RWPE1 (cell line): ENCODE measurements around the gene FAM3B.

Experiments
- CTCF ChIA-PET: fragments of 350-600 bp; sonication (Branson Sonifier 250); formaldehyde crosslinking; extraction: SDS; loops from one replicate; lab custom pipeline; 2021; lab: Yijun Ruan, JAX
- POLR2A ChIA-PET: fragments of 400-600 bp; formaldehyde crosslinking; extraction: SDS; loops from one replicate; lab custom pipeline; 2020; ENCODE audit warnings: antibody characterized with exemption; ENCODE audit not compliant: low non-redundant PET; lab: Yijun Ruan, JAX
- DNase-seq: peaks from one replicate; pipeline ENCODE4 v3.0.0; 2012; ENCODE audit warnings: low spot score
- H3K27ac ChIP-seq: fragments of 450-650 bp; 2 replicates; pipeline ENCODE4 v1.5.1; 2017
- CTCF ChIP-seq: fragments of 450-650 bp; conservative IDR thresholded peaks from 2 replicates; pipeline ENCODE4 v1.5.1; 2017; ENCODE audit warnings: low read depth, mild to moderate bottlenecking

The FAM3B gene

DNA sequence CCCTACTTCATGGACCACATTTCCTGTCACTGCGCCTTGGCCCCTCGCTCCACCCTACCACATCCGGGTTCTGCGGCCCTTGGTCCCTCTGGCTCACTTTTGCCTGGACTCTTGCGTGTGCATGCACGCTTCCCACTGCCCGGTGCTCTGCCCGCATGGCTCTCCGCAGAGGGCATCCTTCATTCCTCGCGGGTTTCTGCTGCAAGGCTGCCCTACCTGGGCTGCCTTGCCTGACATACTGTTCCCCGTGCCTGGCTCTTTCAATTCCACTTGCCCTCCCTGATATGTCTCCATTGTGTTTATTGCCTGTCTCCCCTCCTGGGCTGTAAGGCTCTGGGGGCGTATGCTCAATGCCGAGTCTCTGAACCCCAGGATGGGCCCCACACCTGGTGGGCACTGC is 71.7 kb downstream of the FAM3B start:
- POLR2A ChIA-PET: no interaction called here
- H3K27ac ChIP-seq: no peak overlapping the region
- no peak for DNase-seq
- CTCF ChIA-PET: no interaction called here
- TF ChIP-seq CTCF: no peak

DNA sequence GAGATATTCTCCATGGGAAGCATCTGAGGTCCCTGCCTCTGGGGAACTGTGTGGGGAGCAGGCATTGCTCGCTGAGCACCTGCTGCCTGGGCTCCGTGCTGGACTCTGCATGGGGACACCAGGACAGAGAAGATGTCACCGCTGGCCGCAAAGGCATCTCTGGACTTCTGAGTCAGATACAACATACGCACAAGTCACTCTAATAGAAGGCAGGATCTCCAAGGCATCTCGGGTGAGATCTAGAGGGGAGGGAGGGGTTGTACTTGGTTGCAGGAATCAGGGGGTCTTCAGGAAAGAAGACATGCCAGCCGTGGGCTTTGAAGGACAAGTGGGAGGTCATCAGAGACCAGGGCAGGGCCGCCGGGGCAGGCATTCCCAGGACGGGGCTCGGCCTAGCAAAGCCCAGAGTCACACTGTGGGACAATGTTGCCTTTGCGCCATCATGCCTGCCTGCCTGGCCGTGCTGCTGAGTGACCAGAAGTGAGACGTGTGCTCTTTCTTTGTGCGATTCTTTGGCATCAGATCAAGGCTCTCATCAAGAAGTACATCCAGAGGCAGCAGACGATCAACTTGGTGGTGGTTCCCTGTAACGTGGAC is 73.5 kb downstream of the FAM3B start:
- no peak for DNase-seq
- TF ChIP-seq CTCF: no peak
- ChIA-PET POLR2A (no interaction called here), CTCF (interaction anchor here (0.7 kb wide), 1 partner anchor 108 kb away, joined by 3 read pairs; no protein-coding TSS in a partner anchor)
- H3K27ac ChIP-seq: no peak overlapping the region

DNA sequence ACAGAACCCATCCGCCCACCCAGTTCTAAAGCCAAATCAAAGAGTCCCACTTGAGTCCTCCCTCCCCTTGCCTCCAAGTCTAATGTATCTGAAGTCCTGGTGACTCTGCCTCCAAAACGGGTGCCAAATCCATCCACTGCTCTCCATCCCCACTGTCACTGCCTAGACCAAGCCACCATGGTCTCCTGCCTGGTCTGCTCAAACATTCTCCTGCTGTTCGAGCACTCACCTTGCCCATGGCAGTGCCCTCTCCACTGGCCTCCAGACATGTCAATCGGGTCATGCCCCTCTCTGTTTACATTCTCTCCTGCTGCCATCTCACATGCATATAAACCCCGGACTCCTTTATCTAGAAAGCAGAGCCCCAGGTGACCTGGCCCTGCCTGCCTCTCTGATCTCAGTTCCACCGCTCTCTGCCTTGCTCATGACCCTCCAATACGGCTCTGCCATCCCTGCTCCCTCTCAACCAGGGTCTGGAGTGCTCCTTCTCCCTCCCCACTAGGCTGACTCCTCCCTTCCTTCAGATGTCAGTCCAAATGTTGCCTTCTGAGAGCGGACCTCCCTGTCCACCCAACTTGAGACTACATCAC is 77.4 kb downstream of the FAM3B start:
- no peak overlapping the region for H3K27ac ChIP-seq
- TF ChIP-seq CTCF: no peak
- CTCF ChIA-PET: no interaction called here
- POLR2A ChIA-PET: no interaction called here
- no peak for DNase-seq

GRCh38 chr21:41396558-41397075 is 80.0 kb downstream of the FAM3B start:
- H3K27ac ChIP-seq: no peak overlapping the region
- no peak for DNase-seq
- ChIA-PET CTCF (interaction anchor here (0.7 kb wide), 1 partner anchor 55 kb away, joined by 3 read pairs; no protein-coding TSS in a partner anchor), POLR2A (no interaction called here)
- TF ChIP-seq CTCF: no peak

DNA sequence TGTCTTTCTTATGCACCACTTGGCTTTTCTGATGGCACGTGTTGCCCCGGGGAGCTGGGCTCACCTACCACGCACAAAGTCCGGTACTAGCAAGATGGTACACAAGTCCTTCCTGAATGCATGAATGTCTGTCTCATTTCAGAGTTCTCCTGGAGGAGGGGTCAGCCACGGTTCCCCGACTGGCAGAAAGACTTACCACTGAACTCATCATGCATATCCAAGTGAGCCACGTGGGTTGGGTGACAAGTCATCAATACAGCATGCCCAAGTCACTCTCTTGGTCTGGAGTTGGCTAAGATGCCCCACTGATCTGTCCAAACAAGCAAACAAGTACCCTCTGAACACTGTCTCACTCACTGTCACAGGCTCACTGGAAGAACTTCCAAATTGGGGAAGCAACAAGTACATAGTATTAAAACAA is 80.9 kb downstream of the FAM3B start:
- no peak for DNase-seq
- CTCF ChIA-PET: interaction anchor here (0.7 kb wide), 1 partner anchor 54 kb away, joined by 3 read pairs; no protein-coding TSS in a partner anchor
- no peak overlapping the region for H3K27ac ChIP-seq
- TF ChIP-seq CTCF: no peak
- POLR2A ChIA-PET: no interaction called here

DNA sequence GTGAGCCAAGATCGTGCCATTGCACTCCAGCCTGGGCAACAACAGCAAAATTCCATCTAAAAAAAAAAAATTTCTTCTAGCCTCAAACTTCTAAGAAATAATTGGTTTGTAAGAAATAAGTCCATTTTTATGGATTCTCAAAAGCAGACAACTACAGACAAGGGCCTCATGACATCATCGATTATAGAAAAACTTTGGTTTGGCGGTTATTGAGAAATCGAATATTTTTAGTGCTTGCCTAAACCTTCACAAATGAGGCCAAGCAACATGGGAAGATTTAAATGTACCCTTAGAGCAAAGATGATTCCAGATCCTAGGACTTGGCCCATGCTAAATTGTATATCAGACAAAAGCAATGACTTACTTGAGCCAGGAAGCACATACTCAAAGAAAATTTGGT is 81.7 kb downstream of the FAM3B start:
- POLR2A ChIA-PET: no interaction called here
- CTCF ChIA-PET: no interaction called here
- DNase-seq: no peak
- H3K27ac ChIP-seq: no peak overlapping the region
- TF ChIP-seq CTCF: no peak
